Activated gamma-delta T cell (primary cell): ENCODE measurements around the gene PLEKHA8.

Experiments
- DNase-seq: peaks from one replicate; lab custom pipeline; 2025; lab: John Stamatoyannopoulos, UW

PLEKHA8 gene

DNA sequence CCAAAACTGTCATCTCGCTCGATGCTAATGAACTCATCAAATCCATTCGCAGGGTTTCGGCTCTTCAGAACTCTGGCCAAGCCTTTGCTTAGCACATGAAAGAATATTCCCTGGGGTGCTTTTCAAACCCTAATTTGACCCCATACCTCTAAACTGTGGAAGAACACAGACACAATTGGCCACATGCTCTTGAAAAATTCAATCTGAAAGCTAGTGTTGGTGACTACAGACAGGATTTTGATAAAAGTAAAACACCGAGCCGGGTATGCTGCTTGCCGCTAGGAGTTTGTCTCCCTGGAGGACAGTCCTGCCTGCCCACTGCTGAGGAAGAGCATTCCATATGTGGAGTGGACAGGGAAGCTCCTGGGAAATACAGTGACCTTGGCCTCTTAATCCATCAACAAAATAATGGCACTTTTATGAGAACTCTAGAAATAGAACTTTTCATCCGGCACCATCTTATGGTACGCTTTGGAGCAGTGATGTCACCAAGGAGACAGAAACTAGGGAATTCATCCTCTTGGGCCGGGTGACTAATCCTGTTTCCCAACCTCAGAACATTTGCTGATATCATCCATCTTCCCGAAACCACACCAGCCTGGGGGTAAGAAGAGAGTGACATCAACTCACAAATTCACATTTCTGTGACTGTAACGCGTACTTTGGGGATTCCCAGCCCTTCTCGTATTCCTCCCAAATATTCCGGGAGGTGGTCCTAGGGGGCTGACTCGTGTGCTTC is 140.8 kb downstream of the PLEKHA8 start:
- DNase-seq = no peak

- no peak for DNase-seq
Measured at GRCh38 chr7:30169579-30169978, 141.4 kb downstream of the PLEKHA8 start.

- no peak for DNase-seq
Measured at GRCh38 chr7:30170476-30171205, 142.4 kb downstream of the PLEKHA8 start.

GRCh38 chr7:30171766-30172447 is 143.7 kb downstream of the PLEKHA8 start:
- DNase-seq = no peak

DNA sequence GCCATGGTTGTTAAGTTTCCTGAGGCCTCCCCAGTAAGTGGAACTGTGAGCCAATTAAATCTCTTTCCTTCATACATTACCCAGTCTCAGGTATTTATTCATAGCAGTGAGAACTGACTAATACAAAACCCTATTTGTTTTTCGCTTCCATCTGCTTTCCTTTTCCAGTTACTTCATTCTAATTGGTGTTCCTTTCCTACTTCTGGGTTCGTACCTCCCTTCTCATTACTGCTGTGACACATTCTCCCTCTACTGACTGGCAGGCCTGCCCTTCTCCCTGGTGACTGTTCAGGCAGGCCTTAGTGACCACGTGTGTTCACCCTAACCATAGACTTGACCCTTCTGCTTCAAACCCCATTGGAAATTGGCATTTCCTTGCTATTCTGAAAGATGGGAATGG is 144.2 kb downstream of the PLEKHA8 start:
- no peak for DNase-seq

- DNase-seq = no peak
Measured at GRCh38 chr7:30173058-30173897, 145.1 kb downstream of the PLEKHA8 start.

GRCh38 chr7:30175180-30175579 is 147.0 kb downstream of the PLEKHA8 start:
- no peak for DNase-seq

DNA sequence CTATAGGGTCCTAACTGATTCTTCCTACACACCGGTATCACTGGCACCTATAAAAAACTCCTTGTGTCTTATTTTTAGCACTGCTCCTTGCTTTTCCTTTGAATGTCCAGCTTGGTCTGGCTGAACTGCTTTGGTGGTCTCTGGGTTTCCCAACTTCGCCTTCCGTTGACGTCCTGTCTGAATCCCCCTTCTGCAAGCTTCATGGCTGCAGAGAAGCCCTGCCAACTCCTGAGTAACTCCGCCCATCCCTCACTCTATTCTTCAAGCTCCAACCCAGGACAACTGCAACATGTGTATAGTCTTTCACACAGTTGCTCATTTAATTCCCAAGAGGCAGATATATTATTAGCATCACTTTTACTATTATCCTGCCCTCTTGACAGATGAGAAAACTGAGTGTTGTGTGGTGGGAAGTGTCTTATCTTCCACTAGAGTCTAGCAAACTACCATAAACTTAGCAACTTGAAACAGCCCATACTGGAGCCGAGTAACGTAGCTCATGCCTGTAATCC is 147.5 kb downstream of the PLEKHA8 start:
- DNase-seq = no peak

- no peak for DNase-seq
Measured at GRCh38 chr7:30176463-30177109, 148.4 kb downstream of the PLEKHA8 start.

GRCh38 chr7:30177186-30177585 is 149.0 kb downstream of the PLEKHA8 start:
- no peak for DNase-seq

DNA sequence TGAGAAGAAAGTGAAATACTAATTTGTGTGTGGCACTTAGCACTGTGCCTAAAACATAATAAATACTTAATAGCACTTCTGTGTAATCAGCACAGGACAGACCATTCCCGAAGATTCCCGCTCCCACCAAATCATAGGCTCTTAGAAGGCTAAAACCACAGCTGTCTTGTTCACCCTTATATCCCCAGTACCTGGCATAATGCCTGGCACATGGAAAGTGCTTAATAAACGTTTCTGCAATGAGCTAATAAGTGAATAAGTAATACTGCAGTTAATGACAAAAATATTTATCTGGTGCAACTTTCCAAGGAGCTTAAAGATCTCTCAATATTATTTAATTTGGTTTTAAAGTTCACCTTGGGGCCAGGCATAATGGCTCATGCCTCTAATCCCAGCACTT is 149.8 kb downstream of the PLEKHA8 start:
- DNase-seq = no peak

- no peak for DNase-seq
Measured at GRCh38 chr7:30178748-30179436, 150.7 kb downstream of the PLEKHA8 start.
